ENCODE results near the gene ATP8B1.

The ATP8B1 gene

GRCh38 chr18:57819671-57820460 lies 16.8 kb upstream of the ATP8B1 start:
- in situ Hi-C loops (cut with HindIII; ENCODE audit: low sequenced_read_pairs) = no loop called here

- in situ Hi-C loops (cut with HindIII; ENCODE audit: low sequenced_read_pairs) = no loop called here
These were observed 16.0 kb upstream of the ATP8B1 start for GRCh38 chr18:57819119-57819518.

GRCh38 chr18:57816208-57816954 lies 13.3 kb upstream of the ATP8B1 start:
- in situ Hi-C loops (cut with HindIII; ENCODE audit: low sequenced_read_pairs) = no loop called here

GRCh38 chr18:57814555-57814954 lies 11.4 kb upstream of the ATP8B1 start:
- in situ Hi-C loops (cut with HindIII; ENCODE audit: low sequenced_read_pairs) = no loop called here

GRCh38 chr18:57813245-57813644 lies 10.1 kb upstream of the ATP8B1 start:
- in situ Hi-C loops (cut with HindIII; ENCODE audit: low sequenced_read_pairs) = no loop called here

- in situ Hi-C loops (cut with HindIII; ENCODE audit: low sequenced_read_pairs) = no loop called here
These were observed 9.0 kb upstream of the ATP8B1 start for GRCh38 chr18:57812126-57812477.

GRCh38 chr18:57811477-57812125 lies 8.5 kb upstream of the ATP8B1 start:
- in situ Hi-C loops (cut with HindIII; ENCODE audit: low sequenced_read_pairs) = no loop called here

GRCh38 chr18:57809190-57809589 lies 6.1 kb upstream of the ATP8B1 start:
- in situ Hi-C loops (cut with HindIII; ENCODE audit: low sequenced_read_pairs) = no loop called here

- in situ Hi-C loops (cut with HindIII; ENCODE audit: low sequenced_read_pairs) = no loop called here
These were observed 4.4 kb upstream of the ATP8B1 start for GRCh38 chr18:57807336-57808117.

- in situ Hi-C loops (cut with HindIII; ENCODE audit: low sequenced_read_pairs) = no loop called here
These were observed 3.8 kb upstream of the ATP8B1 start for GRCh38 chr18:57806978-57807285.

- in situ Hi-C loops (cut with HindIII; ENCODE audit: low sequenced_read_pairs) = no loop called here
These were observed 3.3 kb upstream of the ATP8B1 start for GRCh38 chr18:57806201-57806977.

- in situ Hi-C loops (cut with HindIII; ENCODE audit: low sequenced_read_pairs) = no loop called here
These were observed 2.0 kb upstream of the ATP8B1 start for GRCh38 chr18:57805117-57805516.

GRCh38 chr18:57804557-57804956 lies 1.4 kb upstream of the ATP8B1 start:
- in situ Hi-C loops (cut with HindIII; ENCODE audit: low sequenced_read_pairs) = no loop called here

- in situ Hi-C loops (cut with HindIII; ENCODE audit: low sequenced_read_pairs) = no loop called here
These were observed 657 bp downstream of the ATP8B1 start for GRCh38 chr18:57802213-57803102.

- in situ Hi-C loops (cut with HindIII; ENCODE audit: low sequenced_read_pairs) = no loop called here
These were observed 1.3 kb downstream of the ATP8B1 start for GRCh38 chr18:57801761-57802212.

GRCh38 chr18:57801325-57801724 lies 1.8 kb downstream of the ATP8B1 start:
- in situ Hi-C loops (cut with HindIII; ENCODE audit: low sequenced_read_pairs) = no loop called here

GRCh38 chr18:57798713-57799373 lies 4.3 kb downstream of the ATP8B1 start:
- in situ Hi-C loops (cut with HindIII; ENCODE audit: low sequenced_read_pairs) = no loop called here

- in situ Hi-C loops (cut with HindIII; ENCODE audit: low sequenced_read_pairs) = no loop called here
These were observed 5.9 kb downstream of the ATP8B1 start for GRCh38 chr18:57797209-57797651.

All from DLD1 (cell line).